GM12891 (cell line): ENCODE results near the gene EXOC3L2.

Experiments used
- DNase-seq: peaks from one replicate; pipeline ENCODE4 v3.0.0; 2011; ENCODE audit warnings: low spot score; ENCODE audit not compliant: insufficient read length
- FAIRE-seq: peaks from 2 replicates; lab custom pipeline; 2011; peaks lifted over from hg19 to GRCh38; lab: Jason Lieb, UNC
- PAX5 ChIP-seq: IDR thresholded peaks from 2 replicates; pipeline ENCODE4 v1.6.1; 2011; ENCODE audit warnings: low read length, moderate library complexity, mild to moderate bottlenecking; ENCODE audit not compliant: insufficient read depth, severe bottlenecking
- POLR2A ChIP-seq: IDR thresholded peaks from 2 replicates; pipeline ENCODE4 v1.6.1; 2011; ENCODE audit warnings: low read depth, low read length, control low read depth
- POLR2AphosphoS5 ChIP-seq: IDR thresholded peaks from 2 replicates; pipeline ENCODE4 v1.6.1; 2011; ENCODE audit warnings: low read depth, low read length, control low read depth
- POU2F2 ChIP-seq: IDR thresholded peaks from 2 replicates; pipeline ENCODE4 v1.6.1; 2011; ENCODE audit warnings: low read depth, mild to moderate bottlenecking, control low read depth, low read length, moderate library complexity
- SPI1 ChIP-seq: IDR thresholded peaks from 2 replicates; pipeline ENCODE4 v1.6.1; 2011; ENCODE audit warnings: low read depth, low read length, control low read depth
- TAF1 ChIP-seq: IDR thresholded peaks from 2 replicates; pipeline ENCODE4 v1.6.1; 2011; ENCODE audit warnings: low read depth, low read length, control low read depth

Gene EXOC3L2

GRCh38 chr19:45205810-45206209 lies 39.4 kb downstream of the EXOC3L2 start:
- DNase-seq: no peak
- no peak for TF ChIP-seq POLR2AphosphoS5
- no peak for TF ChIP-seq SPI1
- TF ChIP-seq POLR2A: no peak
- no peak for TF ChIP-seq PAX5
- TF ChIP-seq TAF1: no peak
- no peak for TF ChIP-seq POU2F2
- no peak for FAIRE-seq

- DNase-seq (no peak), FAIRE-seq (no peak)
- TF ChIP-seq SPI1: no peak
- TF ChIP-seq POLR2A: no peak
- no peak for TF ChIP-seq TAF1
- no peak for TF ChIP-seq POU2F2
- TF ChIP-seq POLR2AphosphoS5: no peak
- no peak for TF ChIP-seq PAX5
These were observed 42.6 kb downstream of the EXOC3L2 start for GRCh38 chr19:45202637-45203036.

DNA sequence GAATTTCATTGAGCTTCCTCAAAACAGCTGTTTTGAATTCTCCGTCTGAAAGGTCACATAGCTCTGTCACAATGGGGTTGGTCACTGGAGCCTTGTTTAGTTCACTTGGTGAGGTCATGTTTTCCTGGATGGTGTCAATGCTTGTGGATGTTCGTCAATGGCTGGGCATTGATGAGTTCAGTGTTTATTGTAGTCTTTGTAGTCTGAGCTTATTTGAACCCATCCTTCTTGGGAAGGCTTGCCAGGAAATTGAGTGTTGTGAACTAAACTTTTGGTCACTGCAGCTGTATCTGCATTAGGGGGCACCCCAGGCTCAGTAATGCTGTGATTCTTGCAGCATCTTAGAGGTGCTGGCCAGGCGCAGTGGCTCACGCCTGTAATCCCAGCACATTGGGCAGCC lies 44.6 kb downstream of the EXOC3L2 start:
- FAIRE-seq: no peak
- TF ChIP-seq TAF1 (no peak), PAX5 (no peak), SPI1 (no peak), POLR2AphosphoS5 (no peak), POU2F2 (no peak), POLR2A (no peak)

DNA sequence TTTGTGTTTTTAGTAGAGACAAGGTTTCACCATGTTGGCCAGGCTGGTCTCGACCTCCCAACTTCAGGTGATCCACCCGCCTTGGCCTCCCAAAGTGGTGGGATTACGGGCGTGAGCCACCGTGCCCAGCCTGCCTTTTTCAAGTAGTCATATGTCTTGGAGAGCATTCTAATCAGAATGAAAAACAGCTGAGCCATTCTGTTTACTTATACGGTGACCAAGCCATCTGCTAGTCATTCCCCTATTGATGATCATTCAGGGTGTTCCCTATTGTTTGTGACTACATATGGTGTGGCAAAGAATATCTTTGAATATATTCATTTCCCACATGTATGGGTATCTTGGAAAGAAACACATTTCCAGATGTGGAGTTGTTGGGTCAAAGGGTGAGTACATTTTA lies 49.4 kb downstream of the EXOC3L2 start:
- DNase-seq (no peak), FAIRE-seq (no peak)
- no peak for TF ChIP-seq PAX5
- TF ChIP-seq POU2F2: no peak
- no peak for TF ChIP-seq POLR2AphosphoS5
- TF ChIP-seq TAF1: no peak
- TF ChIP-seq SPI1: no peak
- no peak for TF ChIP-seq POLR2A

More for the DNA sequence above, 44.6 kb downstream of the EXOC3L2 start:
- DNase-seq: no peak

DNA sequence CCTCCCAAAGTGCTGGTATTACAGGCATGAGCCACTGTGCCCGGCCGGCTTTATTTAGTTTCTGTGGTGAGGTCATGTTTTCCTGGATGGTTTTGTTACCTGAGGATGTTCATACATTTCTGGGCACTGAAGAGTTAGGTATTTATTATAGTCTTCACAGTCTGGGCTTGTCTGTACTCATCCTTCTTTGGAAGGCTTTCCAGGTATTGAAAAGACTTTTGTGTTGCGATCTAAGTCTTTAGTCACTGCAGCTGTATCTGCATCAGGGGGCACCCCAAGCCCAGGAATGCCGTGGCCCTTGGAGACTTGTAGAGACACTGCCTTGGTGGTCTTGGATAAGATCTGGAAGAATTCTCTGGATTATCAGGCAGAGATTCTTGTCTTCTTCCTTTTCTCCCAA lies 53.8 kb downstream of the EXOC3L2 start:
- no peak for TF ChIP-seq POLR2A
- TF ChIP-seq PAX5: no peak
- TF ChIP-seq TAF1: no peak
- TF ChIP-seq POLR2AphosphoS5: no peak
- TF ChIP-seq POU2F2: no peak
- TF ChIP-seq SPI1: no peak
- FAIRE-seq: no peak
- no peak for DNase-seq

DNA sequence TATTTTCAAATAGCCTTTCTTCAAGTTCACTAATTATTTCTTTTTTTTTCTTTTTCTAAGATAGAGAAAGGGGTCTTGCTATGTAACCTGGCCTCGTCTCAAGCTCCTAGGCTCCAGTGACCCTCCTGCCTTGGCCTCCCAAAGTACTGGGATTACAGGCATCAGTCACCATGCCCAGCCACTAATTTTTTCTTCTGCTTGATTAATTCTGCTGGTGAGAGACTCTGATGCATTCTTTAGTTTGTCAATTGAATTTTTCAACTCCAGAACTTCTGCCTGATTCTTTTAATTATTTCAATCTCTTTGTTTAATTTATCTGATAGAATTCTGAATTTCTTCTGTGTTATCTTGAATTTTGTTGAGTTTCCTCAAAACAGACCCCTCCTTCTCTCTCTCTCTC lies 55.2 kb downstream of the EXOC3L2 start:
- no peak for DNase-seq
- no peak for FAIRE-seq
- TF ChIP-seq POU2F2 (no peak), TAF1 (no peak), POLR2A (no peak), PAX5 (no peak), SPI1 (no peak), POLR2AphosphoS5 (no peak)

DNA sequence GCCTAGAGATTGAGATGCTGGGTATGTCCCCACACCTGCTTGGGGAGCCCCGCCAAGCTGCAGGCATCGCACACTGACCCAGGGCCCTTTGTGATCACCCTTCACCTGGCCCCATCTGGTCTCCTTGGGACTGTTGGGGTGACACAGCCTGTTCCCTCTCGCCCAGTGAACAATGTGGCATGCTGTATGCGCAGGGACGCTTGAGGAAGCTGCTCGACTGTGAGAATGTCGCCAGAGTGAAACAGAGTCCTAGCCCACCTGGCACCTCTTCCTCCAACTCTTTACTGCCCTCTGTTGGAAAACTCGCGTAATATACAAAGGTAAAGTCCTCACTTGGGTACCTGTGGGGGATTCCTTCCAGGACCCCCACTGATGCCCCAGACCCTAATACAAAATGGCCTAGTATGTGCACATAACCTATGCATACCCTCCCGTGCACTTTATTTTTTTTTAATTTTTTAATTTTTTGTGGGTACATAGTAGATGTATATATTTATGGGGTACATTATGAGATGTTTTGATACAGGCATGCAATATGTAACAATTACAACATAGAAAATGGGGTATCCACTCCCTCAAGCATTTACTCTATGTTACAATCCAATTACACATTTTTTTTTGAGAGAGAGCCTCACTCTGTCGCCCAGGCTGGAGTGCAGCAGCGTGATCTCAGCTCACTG lies 57.6 kb downstream of the EXOC3L2 start:
- DNase-seq (no peak), FAIRE-seq (peak; percentile 84)
- TF ChIP-seq POLR2AphosphoS5 (no peak), PAX5 (no peak), TAF1 (no peak), POU2F2 (no peak), SPI1 (no peak), POLR2A (no peak)

- TF ChIP-seq POU2F2 (no peak), POLR2A (no peak), TAF1 (no peak), SPI1 (no peak), PAX5 (no peak), POLR2AphosphoS5 (no peak)
- DNase-seq (no peak), FAIRE-seq (no peak)
These were observed 58.5 kb downstream of the EXOC3L2 start for GRCh38 chr19:45186509-45187334.

- DNase-seq (no peak), FAIRE-seq (no peak)
- no peak for TF ChIP-seq TAF1
- peak; percentile 63 for TF ChIP-seq SPI1
- no peak for TF ChIP-seq POLR2A
- TF ChIP-seq PAX5: no peak
- no peak for TF ChIP-seq POLR2AphosphoS5
- no peak for TF ChIP-seq POU2F2
These were observed 61.1 kb downstream of the EXOC3L2 start for GRCh38 chr19:45184115-45184514.

GRCh38 chr19:45182758-45183157 lies 62.4 kb downstream of the EXOC3L2 start:
- DNase-seq (no peak), FAIRE-seq (no peak)
- TF ChIP-seq POLR2A (no peak), SPI1 (no peak), POLR2AphosphoS5 (no peak), PAX5 (no peak), POU2F2 (no peak), TAF1 (no peak)
